ENCODE results near the gene INPP5A. TPM values are rescaled to one million over a fixed set of nuclear protein-coding genes. Genes with fewer than 3 reads are reported as not detected.

The INPP5A gene
- total RNA-seq, 1 donor from 2014 or later: 35.4 TPM

- no peak for DNase-seq (ENCODE audit: low read depth, low spot score)
- Mint-ChIP-seq H3K27ac (ENCODE audit: unreplicated experiment) (no peak overlapping the region), H3K36me3 (ENCODE audit: low read depth) (peaks cover 9% of the 10 kb centered on the region), H3K9me3 (no peaks in the 10 kb centered on the region), H3K4me1 (peaks cover 4% of the 10 kb centered on the region), H3K4me3 (no peak overlapping the region), H3K27me3 (ENCODE audit: low read depth) (peaks cover 23% of the 10 kb centered on the region)
- no peak for TF ChIP-seq CTCF (conservative IDR thresholded peaks at IDR 0.05)
Measured at GRCh38 chr10:132700156-132701098, 162.8 kb downstream of the INPP5A start.

- Mint-ChIP-seq H3K27me3 (ENCODE audit: low read depth) (peaks cover 32% of the 10 kb centered on the region), H3K4me1 (peaks cover 4% of the 10 kb centered on the region), H3K4me3 (no peak overlapping the region), H3K9me3 (peaks cover 6% of the 10 kb centered on the region), H3K27ac (ENCODE audit: unreplicated experiment) (no peak overlapping the region), H3K36me3 (ENCODE audit: low read depth) (peaks cover 13% of the 10 kb centered on the region)
- TF ChIP-seq CTCF (conservative IDR thresholded peaks at IDR 0.05): no peak
- no peak for DNase-seq (ENCODE audit: low read depth, low spot score)
Measured at GRCh38 chr10:132701099-132701845, 163.7 kb downstream of the INPP5A start.

GRCh38 chr10:132701846-132702190, 164.2 kb downstream of the INPP5A start:
- H3K27me3 Mint-ChIP-seq (ENCODE audit: low read depth): peaks cover 37% of the 10 kb centered on the region
- no peak for TF ChIP-seq CTCF (conservative IDR thresholded peaks at IDR 0.05)
- peaks cover 18% of the 10 kb centered on the region for H3K36me3 Mint-ChIP-seq (ENCODE audit: low read depth)
- no peak for DNase-seq (ENCODE audit: low read depth, low spot score)
- no peak overlapping the region for H3K4me3 Mint-ChIP-seq
- peaks cover 6% of the 10 kb centered on the region for H3K9me3 Mint-ChIP-seq
- H3K27ac Mint-ChIP-seq (ENCODE audit: unreplicated experiment): no peak overlapping the region
- H3K4me1 Mint-ChIP-seq: peaks cover 4% of the 10 kb centered on the region

GRCh38 chr10:132702601-132703418, 165.2 kb downstream of the INPP5A start:
- peaks cover 6% of the 10 kb centered on the region for H3K9me3 Mint-ChIP-seq
- H3K27ac Mint-ChIP-seq (ENCODE audit: unreplicated experiment): no peak overlapping the region
- no peak overlapping the region for H3K4me3 Mint-ChIP-seq
- H3K4me1 Mint-ChIP-seq: peaks cover 4% of the 10 kb centered on the region
- H3K27me3 Mint-ChIP-seq (ENCODE audit: low read depth): peaks cover 42% of the 10 kb centered on the region
- no peak for TF ChIP-seq CTCF (conservative IDR thresholded peaks at IDR 0.05)
- DNase-seq (ENCODE audit: low read depth, low spot score): no peak
- H3K36me3 Mint-ChIP-seq (ENCODE audit: low read depth): peaks cover 24% of the 10 kb centered on the region

- TF ChIP-seq CTCF (conservative IDR thresholded peaks at IDR 0.05): no peak
- no peak overlapping the region for H3K27ac Mint-ChIP-seq (ENCODE audit: unreplicated experiment)
- no peak for DNase-seq (ENCODE audit: low read depth, low spot score)
- no peak overlapping the region for H3K4me3 Mint-ChIP-seq
- peaks cover 45% of the 10 kb centered on the region for H3K27me3 Mint-ChIP-seq (ENCODE audit: low read depth)
- H3K36me3 Mint-ChIP-seq (ENCODE audit: low read depth): peaks cover 26% of the 10 kb centered on the region
- H3K4me1 Mint-ChIP-seq: peaks cover 4% of the 10 kb centered on the region
- H3K9me3 Mint-ChIP-seq: peaks cover 6% of the 10 kb centered on the region
Measured at GRCh38 chr10:132703419-132704007, 165.9 kb downstream of the INPP5A start.
